Measurements from ENCODE around the gene GAB1.

GAB1 gene

GRCh38 chr4:143489106-143489505 lies 152.4 kb downstream of the GAB1 start:
- DNase-seq (ENCODE audit: low read depth), result no peak

GRCh38 chr4:143498021-143498420 lies 161.3 kb downstream of the GAB1 start:
- no peak for DNase-seq (ENCODE audit: low read depth)

GRCh38 chr4:143502231-143502630 lies 165.6 kb downstream of the GAB1 start:
- DNase-seq (ENCODE audit: low read depth), result no peak

- no peak for DNase-seq (ENCODE audit: low read depth)
Measured at GRCh38 chr4:143506031-143506430, 169.4 kb downstream of the GAB1 start.

GRCh38 chr4:143511906-143512305 lies 175.2 kb downstream of the GAB1 start:
- DNase-seq (ENCODE audit: low read depth), result no peak

- no peak for DNase-seq (ENCODE audit: low read depth)
Measured at GRCh38 chr4:143512978-143513313, 176.3 kb downstream of the GAB1 start.

- peak; percentile 93 for DNase-seq (ENCODE audit: low read depth)
Measured at GRCh38 chr4:143513314-143514168, 176.9 kb downstream of the GAB1 start, which contains the start of gene SMARCA5. TSS of gene SMARCA5 (plus strand) at chr4:143513702. CDS start at chr4:143513925, 223 bp downstream.

GRCh38 chr4:143514169-143514495 lies 177.5 kb downstream of the GAB1 start:
- no peak for DNase-seq (ENCODE audit: low read depth)

GRCh38 chr4:143514497-143514896 lies 177.8 kb downstream of the GAB1 start:
- peak; percentile 4 for DNase-seq (ENCODE audit: low read depth)

- DNase-seq (ENCODE audit: low read depth), result no peak
Measured at GRCh38 chr4:143514901-143515300, 178.2 kb downstream of the GAB1 start.

- no peak for DNase-seq (ENCODE audit: low read depth)
Measured at GRCh38 chr4:143515905-143516304, 179.2 kb downstream of the GAB1 start.

GRCh38 chr4:143517764-143518163 lies 181.1 kb downstream of the GAB1 start:
- DNase-seq (ENCODE audit: low read depth), result no peak
